OCI-LY1 (cell line): Measurements from ENCODE around the gene CHMP2A.

Source experiments
- CTCF ChIP-seq: fragments of 200-600 bp; sonication (generic), shearing (Covaris generic); IDR thresholded peaks from 2 replicates; pipeline ENCODE4 v1.5.1; 2017; ENCODE audit warnings: mild to moderate bottlenecking, antibody characterized with exemption, low read length, moderate library complexity, mixed read lengths
- EZH2 ChIP-seq: fragments of 200-600 bp; sonication (generic), shearing (Covaris generic); IDR thresholded peaks from 2 replicates; pipeline ENCODE4 v1.8.0; 2017; ENCODE audit warnings: borderline replicate concordance, mixed run types, mild to moderate bottlenecking, antibody characterized with exemption, low read length, moderate library complexity, mixed read lengths

GRCh38 chr19:58553799-58554493, 959 bp downstream of the CHMP2A start:
- no peak for TF ChIP-seq CTCF
- TF ChIP-seq EZH2 = no peak
